NCI-H2107 (cell line): ENCODE measurements around the gene COQ8A.

Experiments used
- DNase-seq: peaks from one replicate; lab custom pipeline; 2025; lab: John Stamatoyannopoulos, UW

The COQ8A gene

DNA sequence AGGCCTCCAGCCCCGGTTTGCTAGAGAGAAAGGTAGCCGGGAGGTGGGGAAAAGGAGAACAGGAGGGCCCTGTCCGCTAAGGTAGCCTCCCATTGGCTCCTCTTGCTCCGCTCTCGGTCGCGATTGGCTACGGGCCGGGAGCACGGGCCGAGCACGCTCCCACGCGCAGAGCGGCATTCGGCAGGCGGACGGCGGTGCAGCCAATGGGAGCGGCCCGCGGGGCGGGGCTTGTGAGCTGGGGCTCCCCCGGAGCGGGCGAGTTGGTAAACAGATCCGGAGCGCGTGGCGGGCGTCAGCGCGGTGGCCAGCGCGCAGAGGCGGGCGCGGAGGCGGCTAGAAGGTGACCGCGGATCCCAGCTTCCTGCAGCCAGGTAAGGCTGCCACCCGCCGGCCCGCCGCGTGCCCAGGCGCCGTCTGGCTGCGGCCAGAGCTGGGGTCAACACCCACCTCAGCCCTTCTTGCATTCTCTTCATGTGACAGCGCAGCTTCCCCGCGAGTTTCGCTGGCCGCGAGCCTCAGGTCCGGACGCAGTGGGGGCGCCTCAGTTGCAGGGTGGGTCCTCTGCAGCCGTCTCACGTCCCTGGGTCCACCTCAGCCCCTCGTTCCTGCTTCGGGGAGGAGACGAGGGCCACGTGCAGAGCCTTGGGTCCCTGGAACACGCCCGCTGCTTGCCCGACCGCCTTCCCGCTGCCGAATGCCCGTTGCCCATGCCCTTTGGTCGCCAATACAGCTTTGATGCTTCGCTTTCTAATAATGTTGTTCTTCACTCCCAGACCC, at the start of gene COQ8A:
Gene COQ8A (plus strand): TSS at position 266 of the 777 bp plus-strand sequence. CDS start 21,092 bp downstream, outside the sequence.
- DNase-seq, result peak; percentile 99

DNA sequence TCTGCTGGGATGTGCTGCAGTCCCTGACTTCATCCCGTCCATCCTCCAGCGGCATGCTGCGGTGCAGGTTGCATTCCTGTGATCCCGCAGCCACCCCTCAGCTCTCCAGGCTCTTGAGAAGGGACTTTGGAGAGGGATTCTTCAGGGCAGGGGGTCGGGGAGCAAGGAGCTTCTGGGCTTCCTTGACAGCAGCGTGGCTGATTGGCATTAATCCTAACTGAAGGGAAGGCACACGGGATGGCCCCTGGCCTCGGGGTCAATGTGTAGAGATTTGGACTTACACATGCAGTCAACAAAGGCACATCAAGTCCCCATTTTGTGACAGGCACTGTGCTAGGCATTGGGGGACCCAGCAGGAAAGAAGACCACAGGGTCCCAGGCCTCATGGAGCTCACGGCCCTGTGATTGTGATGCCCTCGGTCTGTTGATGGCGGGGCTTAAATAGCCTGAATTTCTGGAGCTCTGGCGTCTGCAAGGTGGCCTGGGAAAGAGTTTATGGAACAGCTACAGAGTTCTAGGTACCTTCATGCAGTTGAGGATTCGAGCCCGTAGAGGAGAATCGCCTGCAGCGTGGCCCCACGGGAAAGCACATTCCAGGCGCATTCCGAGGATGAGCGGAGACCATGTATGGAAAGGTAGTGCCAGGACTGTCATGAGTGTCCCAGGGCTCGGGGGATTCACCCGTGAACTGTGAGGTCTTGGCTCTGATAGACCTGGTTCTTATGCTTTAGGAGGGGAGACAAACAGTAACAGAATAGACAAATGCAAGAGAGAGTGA, 49.6 kb upstream of the COQ8A start:
- DNase-seq, result no peak

DNA sequence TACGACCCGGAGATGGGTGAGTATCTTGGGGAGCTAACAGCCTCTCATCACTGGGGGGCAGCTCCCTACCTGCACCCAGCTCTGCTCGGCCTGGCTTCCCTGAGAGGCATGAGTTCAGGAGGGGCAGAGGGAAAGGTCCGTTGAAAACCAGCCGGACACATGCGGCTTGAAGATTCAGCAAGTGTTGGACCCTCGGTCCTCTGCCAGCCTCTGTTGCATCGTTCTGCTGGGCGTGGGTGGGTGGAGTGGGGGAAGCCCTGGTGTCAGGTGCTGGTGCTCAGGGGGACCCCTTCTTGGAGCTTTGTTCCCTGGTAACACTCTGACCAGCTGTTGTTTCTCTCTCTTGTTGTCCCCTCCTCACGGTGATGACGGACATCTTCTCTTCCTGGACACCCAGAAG, 48.7 kb upstream of the COQ8A start:
- no peak for DNase-seq

DNA sequence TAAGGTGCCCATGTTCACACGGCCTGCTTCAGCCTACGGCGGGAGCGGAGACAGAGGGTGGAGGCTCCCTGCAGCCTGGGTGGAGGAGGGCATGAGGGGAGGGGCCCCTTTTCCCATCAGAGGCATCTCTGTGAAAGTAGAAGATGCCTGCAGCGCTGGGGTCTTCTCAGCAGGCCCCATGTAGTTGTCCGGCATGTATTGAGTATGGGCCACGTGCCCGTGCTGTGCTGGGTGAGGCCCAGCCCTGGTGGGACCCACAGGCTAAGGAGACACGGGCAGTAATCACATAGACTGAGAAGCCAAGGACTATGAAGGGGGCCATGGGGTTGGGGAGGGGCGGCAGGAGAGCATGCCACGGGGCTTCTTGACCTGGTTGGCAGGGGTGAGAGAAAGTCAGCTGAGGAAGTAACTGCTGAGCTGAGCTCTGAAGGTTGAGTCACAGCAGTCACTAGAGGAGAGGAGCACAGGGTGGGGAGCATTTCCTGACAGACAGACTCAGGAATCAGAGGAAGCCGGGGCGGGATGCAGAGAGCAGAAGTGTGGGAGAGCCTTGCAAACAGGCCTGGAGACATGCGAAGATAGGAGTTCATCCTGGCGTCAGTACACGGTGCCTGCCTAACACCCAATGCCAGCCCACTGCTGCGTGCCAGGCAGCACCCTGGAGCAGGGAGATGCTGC, 48.1 kb upstream of the COQ8A start:
- DNase-seq, result no peak

DNA sequence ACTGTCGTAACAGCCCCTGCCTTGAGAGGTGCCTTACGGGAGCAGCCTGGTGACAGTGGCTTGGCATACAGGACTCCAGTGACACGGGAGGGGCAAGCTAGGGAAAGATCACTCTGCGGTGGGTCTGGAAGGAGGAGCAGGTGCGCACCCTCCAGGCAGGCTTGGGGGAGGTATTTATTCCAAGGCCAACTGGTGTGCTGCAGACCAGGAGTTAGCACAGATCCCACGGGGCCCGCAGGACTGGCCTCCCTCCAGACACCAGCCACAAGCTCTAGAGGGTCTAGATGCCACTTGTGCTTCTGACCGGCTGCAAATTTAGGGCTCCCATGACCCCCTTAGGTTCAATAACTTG, 47.6 kb upstream of the COQ8A start:
- no peak for DNase-seq

DNA sequence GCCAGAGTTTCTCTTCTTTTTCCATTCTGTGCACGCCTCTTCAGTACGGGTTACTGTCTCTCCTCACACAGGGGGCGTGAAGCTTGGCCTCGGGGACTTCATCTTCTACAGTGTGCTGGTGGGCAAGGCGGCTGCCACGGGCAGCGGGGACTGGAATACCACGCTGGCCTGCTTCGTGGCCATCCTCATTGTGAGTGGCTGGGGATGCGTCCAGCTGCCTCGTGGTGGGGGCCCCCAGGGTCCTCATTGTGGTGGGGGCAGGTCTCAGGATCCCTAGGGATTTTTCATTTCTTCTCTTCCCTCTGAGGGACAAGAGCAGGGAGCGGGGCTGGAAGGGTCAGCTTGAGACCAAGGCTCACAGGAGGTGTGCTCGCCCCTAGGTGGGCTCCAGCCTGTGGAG, 46.2 kb upstream of the COQ8A start:
- no peak for DNase-seq

DNA sequence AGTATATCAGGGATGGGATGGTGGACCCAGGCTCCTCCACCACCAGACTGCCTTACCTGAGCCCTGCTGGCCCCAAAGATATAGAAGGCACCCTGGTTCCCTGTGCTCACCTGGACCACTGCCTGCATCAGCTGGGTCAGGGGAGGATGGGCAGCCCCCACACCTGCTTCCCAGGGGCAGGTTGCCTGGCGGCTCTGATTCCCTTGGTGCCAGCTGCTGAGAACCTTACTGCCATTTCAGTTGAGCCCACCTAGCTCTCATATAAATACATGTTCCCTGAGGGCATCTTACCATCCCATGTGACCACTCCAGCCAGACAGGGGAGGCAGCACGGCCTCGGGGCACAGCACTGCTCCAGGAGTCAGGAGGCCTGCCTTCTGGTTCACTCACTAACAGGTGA, 45.3 kb upstream of the COQ8A start:
- no peak for DNase-seq

DNA sequence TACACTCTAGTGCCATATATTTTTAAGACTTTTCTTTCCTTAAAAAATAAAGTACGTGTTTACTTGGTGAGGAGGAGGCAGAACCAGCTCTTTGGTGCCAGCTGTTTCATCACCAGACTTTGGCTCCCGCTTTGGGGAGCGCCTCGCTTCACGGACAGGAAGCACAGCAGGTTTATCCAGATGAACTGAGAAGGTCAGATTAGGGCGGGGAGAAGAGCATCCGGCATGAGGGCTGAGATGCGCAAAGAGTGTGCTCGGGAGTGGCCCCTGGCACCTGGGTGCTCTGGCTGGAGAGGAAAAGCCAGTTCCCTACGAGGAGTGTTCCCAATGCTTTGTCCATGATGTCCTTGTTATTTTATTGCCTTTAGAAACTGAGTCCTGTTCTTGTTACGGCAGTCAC, 44.5 kb upstream of the COQ8A start:
- no peak for DNase-seq

DNA sequence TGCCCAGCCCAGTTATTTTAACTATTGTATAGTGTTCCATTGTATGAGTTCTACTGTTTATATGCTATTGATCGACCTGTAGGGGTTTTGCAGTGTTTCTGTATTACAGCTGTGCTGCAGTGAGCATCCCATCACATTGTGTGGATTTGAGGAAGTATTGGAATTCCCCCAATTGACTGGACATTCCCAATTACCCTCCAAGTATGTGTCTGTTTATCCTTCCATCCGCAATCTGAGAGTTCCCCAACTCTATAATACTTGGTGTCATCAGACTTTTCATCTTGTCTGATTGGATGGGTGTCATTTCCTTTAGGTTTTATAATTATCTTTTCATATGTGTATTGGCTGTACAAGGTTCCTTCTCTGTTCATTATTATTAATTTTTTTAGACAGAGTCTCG, 41.8 kb upstream of the COQ8A start:
- DNase-seq, result no peak

DNA sequence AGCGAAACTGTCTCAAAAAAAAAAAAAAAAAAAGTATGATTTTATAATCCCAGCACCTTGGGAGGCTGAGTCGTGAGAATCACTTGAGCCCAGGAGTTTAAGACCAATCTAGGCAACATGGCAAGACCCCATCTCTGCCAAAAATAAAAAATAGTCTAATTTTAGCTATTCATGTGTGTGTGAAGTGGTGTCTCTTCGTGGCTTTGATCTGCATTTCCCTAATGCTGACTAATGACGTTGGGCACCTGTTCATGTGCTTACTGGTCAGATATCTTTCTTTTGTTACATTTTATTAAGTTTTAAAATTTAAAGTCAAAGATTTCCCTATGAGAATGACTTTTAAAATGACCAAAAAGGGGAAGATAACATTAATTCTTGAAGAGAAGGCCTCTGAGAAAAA, 38.7 kb upstream of the COQ8A start:
- DNase-seq, result no peak

DNA sequence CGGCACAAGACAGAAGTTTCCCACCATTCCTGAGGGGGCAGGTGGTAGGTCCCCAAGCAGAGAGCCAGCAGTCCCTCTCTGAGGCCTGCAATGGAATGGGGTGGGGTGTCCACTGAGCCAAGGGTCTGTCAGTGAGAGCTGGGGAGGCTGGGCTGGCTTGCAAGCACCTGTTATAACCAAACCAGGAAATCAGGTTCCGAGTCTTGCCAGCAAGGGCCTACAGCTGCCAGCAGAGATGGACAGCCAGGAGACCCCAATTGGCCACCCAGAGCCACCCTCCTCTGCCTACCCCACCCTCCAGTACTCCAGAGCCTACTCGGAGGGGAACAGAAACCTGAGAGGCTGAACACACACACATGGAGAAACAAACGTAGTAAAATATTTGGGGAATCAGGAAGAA, 37.5 kb upstream of the COQ8A start:
- DNase-seq, result no peak

DNA sequence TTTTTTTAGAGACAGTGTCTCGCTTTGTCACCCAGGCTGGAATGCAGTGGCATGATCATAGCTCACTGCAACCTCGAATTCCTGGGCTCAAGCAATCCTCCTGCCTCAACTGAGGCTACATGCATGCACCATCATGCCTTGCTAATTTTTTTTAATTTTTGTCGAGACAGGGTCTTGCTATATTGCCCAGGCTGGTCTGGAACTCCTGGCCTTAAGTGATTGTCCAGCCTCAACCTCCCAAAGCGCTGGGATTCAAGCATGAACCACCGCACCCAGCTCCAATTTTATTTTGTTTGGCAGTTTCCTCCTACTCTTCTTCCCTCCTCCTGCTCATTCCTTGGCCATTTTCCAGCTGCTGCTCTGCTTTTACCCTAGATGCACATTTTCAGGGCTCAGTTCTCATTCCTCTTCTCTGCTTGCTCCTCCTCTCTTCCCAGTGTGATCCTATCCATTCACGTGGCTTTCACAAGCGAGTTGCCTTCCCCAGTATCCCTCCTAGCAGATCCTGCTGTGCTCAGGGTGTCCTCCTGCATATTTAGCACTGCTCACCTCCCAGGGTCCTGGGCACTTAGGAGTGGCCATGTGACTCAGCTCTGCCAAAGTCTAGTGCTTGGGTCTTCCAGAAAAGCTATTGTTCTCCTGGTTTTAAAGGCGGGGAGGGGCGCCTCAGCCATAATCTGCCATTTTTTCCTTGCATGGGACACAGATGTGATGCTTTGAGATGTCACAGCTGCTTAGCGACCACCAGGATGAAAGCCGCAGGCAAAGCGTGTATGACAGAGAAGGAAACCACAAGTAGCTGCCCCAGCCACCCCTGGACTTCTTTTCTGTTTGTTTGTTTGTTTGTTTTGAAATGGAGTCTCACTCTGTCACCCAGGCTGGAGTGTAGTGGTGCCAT, 36.0 kb upstream of the COQ8A start:
- no peak for DNase-seq

DNA sequence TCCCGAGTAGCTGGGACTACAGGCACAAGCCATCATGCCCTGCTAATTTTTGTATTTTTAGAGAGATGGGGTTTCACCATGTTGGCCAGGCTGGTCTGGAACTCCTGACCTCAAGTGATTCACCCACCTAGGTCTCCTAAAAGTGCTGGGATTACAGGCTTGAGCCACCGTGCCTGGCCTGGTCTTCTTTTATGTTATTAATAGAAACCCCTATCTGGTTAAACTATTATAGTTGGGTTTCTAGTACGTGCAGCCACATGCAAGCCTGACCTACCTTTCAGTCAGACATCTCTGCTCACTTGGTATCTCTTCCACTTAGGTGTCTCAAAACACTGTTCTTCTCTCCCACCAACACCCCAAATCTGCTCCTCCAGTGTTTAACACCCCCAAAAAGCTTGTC, 35.3 kb upstream of the COQ8A start:
- DNase-seq, result no peak

DNA sequence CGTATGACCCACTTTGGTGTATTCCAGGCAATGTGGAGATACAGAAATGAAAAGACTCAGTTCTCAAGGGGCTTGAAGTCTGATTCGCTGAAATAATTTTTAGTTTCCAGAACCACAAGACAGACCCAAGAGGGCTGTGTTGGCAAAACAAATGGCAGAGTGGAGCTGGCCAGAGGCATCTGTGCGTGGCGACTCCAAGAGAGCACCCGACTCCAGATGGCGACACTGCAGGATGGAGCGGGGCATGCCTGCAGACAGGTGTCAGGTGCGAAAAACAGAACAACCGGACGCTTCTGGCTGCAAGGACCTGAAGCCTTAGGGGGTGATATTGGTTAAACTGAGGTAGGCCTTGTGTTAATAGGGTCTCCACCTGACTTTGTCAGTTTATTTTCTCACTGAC, 31.7 kb upstream of the COQ8A start:
- DNase-seq, result no peak

DNA sequence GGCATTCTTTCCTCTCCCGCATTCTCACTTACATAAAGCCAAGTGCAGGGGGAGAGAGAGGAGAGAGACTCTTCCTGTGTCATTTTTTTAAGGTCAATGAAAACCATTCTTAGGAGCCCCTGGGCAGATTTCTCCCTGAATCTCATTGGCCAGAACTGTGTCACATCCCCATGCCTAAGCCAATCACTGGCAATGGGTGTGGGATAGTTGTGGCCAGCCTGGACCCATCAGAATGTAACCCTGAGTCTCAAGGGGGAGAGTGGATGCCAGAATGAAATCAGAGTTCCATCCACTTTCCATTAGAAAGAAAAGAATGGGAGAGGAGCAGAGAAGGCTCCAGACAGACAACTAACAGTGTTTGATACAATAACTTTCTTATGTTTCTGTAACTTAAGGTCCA, 31.2 kb upstream of the COQ8A start:
- no peak for DNase-seq

DNA sequence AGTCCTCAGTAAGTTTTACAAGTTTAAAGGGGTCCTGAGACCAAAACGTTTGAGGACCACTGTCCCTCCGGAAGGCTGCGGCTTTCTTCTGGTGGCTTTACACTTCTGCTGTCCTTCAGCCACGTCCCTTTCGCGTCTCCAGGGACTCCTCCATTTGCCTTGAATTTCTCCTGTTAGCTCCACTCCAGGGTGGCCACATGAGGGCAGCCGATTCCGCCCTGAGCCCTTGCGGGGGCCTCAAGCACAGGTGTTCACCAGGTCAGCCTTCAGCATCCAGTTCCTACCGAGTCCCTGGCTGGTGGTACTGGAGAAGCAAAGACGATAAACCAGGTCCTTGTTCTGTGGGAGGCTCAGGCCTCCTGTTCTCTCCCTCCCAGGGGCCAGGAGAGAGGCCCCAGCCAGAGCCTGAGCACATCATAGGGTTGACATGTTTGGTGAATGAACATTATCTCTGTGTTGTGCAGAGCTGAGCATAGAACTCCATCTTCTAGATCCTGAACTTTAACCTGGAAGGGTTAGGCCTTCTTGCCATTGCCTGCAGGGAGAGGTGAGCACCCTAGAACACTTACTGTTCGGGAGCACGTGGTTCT, 27.4 kb upstream of the COQ8A start:
- DNase-seq, result peak; percentile 77

DNA sequence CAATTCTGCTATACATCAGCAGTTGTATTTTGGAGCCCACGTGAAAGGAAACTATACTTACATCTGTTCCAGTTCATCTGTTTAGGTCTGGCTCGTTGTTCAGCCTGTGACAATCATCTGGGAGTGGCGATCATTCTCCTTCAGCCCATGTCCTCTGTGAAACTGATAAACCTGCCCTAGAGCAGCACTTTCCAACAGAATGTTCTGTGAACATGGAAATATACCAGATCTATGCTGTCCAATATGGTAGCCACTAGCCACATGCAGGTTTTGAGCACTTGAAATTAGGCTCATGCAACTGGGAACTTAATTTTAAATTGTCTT, 24.5 kb upstream of the COQ8A start:
- no peak for DNase-seq

DNA sequence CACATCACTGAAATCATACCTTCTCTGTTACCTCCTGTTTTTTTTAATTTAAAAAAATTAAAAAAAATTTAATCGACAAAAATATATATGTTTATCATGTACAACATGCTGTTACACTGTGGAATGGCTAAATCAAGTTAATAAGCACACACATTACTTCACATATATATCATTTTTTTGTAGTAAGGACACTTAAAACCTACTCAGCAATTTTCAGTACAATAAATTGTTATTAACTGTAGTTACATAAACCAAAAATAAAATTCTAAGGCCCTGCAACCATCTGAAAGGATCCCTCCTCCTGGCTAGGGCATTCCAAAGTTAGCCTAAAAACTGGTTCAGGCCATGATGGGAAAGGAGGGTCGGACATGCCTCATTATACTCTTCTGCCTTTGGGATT, 23.6 kb upstream of the COQ8A start:
- DNase-seq, result no peak

DNA sequence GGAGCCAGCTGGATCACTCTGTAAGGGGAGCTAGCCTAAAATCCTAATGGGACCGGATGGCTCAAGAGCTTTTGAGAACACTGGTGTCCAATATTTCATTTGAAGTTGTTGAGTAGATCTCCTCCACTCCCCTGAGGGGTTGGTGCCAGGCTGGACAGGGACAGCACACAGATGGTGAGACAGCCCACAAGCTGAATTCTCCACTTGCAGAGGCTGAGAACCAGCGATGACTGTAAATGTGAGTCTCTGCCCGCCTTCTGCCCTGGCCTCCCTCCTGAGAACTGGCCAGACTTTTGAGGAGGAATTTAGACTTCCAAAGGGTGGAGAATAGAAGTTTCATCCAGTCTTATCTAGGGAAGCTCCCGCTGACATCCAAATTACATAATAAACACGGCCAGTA, 20.5 kb upstream of the COQ8A start:
- DNase-seq, result no peak

DNA sequence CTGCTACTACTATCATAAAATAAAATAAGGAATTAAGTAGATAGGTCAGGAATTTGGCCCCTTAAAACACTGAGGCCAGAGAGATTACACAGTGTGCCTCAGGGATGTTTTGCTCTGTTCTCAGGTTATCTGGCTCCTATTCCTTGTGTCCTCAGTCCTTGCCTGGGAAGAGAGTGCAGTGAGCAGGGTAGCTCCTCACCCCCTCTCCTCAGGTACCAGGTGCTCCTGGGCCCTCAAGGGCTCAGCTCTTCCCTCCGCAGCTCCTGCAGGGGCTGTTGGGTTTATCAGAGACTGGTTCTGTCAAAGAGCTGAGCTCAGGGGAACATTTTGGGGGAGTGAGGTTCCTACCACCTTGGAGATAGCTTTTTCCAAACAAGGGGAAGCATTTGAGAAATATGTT, 20.1 kb upstream of the COQ8A start:
- no peak for DNase-seq

DNA sequence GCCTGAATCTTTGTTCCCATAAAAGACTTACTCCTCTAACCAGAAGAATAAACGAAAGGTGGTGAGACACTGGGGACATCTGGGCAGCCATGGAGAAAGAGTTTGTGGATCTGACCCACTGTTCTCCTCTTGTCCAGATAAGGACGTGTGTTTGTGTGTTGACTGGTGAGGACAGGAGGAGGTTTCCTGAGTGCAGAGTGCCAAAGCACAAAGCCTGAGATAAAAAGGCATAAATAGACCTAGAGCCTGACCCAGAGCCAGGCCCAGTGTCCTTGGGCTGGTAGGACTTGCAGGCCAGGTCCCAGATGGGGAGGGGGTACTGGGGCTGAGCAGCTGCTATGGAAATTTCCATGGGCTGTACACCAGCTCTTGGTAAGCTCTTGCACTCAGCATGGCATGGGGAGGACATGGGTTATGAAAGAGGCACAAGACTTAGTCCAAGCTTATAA, 19.6 kb upstream of the COQ8A start:
- no peak for DNase-seq

DNA sequence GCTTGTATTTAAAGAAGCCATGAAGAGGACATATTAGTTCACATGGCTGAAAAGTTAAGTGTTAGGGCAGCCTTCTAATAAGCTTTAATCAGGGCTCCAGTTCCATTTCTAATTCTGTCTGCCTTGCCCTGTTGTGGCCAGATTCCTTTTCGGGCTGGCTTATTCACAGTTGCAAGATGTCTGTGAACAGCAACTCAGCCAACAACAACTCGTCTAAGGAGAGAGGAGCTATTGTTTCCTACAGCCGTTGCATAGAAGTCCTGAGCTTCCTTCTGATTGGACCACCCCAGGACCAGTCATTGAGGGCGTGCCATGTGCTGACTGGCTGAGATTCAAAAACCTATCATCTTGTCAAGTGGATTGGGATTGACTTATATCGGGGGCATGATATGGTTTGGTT, 18.6 kb upstream of the COQ8A start:
- no peak for DNase-seq
